ENCODE results near the gene DGKB.

DNA sequence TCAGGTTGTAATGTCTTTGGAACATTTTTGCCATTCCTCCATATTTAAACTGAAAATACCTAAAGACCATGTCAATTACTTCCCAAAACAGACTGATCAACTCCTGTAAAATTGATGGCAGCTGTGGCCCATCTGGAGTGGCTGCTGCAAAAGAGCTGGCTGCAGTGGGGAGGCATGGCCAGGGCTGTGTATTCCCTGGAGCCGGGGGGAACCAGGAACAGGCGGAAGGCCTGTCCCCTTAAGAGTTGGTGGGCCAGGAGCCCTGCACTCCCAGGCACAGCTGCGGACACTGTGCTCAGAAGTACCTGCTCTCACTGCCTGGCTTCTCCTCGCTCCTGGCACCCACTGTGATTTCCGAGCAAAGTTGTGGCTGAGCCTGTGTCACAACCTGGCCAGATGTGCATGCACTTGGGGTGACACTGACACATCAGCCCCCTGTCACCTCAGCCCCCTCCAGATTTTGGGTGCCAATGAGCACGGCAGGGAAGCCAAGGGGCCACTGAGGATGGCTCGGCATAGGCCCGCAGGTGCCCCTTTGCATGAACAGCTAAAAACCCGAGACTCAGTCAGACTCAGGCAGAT, 116.1 kb downstream of the DGKB start:
- TF ChIP-seq, protein P1, sequence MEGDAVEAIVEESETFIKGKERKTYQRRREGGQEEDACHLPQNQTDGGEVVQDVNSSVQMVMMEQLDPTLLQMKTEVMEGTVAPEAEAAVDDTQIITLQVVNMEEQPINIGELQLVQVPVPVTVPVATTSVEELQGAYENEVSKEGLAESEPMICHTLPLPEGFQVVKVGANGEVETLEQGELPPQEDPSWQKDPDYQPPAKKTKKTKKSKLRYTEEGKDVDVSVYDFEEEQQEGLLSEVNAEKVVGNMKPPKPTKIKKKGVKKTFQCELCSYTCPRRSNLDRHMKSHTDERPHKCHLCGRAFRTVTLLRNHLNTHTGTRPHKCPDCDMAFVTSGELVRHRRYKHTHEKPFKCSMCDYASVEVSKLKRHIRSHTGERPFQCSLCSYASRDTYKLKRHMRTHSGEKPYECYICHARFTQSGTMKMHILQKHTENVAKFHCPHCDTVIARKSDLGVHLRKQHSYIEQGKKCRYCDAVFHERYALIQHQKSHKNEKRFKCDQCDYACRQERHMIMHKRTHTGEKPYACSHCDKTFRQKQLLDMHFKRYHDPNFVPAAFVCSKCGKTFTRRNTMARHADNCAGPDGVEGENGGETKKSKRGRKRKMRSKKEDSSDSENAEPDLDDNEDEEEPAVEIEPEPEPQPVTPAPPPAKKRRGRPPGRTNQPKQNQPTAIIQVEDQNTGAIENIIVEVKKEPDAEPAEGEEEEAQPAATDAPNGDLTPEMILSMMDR (IDR thresholded peaks at IDR 0.05; ENCODE audit: insufficient read depth, low read length), result no peak
- no peak for TF ChIP-seq GABPA (IDR thresholded peaks at IDR 0.05; ENCODE audit: low read depth)
